SK-N-MC (cell line): ENCODE results near the gene ARHGEF28.
A peak's percentile ranks its signal among the peaks of the same experiment; 100 is the strongest.

Experiments used
- DNase-seq: peaks from one replicate; pipeline ENCODE4 v3.0.0-alpha.2; 2011; ENCODE audit warnings: low read depth, low spot score
- H3K27ac ChIP-seq: fragments of 200-600 bp; sonication (generic); 2 replicates; pipeline ENCODE4 v1.5.1; 2016; ENCODE audit warnings: mixed run types
- H3K36me3 ChIP-seq: fragments of 200-600 bp; sonication (generic); 2 replicates; pipeline ENCODE4 v1.6.1; 2017; ENCODE audit warnings: antibody characterized with exemption, low read length, mixed read lengths; ENCODE audit not compliant: insufficient read depth
- H3K4me3 ChIP-seq: fragments of 200-600 bp; sonication (generic); 2 replicates; pipeline ENCODE4 v1.5.1; 2016
- H3K9ac ChIP-seq: fragments of 200-600 bp; sonication (generic); 2 replicates; pipeline ENCODE4 v1.8.0; 2017; ENCODE audit warnings: mixed run types, mixed read lengths; ENCODE audit not compliant: insufficient read length
- H3K9me3 ChIP-seq: fragments of 200-600 bp; sonication (generic); 2 replicates; pipeline ENCODE4 v1.6.1; 2017; ENCODE audit warnings: low read depth, mild to moderate bottlenecking, antibody characterized with exemption, low read length, moderate library complexity, mixed read lengths
- EZH2 ChIP-seq: fragments of 200-600 bp; sonication (generic); IDR thresholded peaks from one replicate; pipeline ENCODE4 v1.6.1; 2017; ENCODE audit warnings: antibody characterized with exemption
- FOXP2 ChIP-seq: optimal IDR thresholded peaks from 2 replicates; pipeline ENCODE3; 2011; ENCODE audit warnings: mild to moderate bottlenecking, moderate library complexity; ENCODE audit not compliant: insufficient read depth; ENCODE audit errors: extremely low read length, control extremely low read depth
- POLR2AphosphoS5 ChIP-seq: IDR thresholded peaks from 2 replicates; pipeline ENCODE4 v1.6.1; 2012; ENCODE audit warnings: mild to moderate bottlenecking, low read depth, low read length, borderline replicate concordance

ARHGEF28 gene

DNA sequence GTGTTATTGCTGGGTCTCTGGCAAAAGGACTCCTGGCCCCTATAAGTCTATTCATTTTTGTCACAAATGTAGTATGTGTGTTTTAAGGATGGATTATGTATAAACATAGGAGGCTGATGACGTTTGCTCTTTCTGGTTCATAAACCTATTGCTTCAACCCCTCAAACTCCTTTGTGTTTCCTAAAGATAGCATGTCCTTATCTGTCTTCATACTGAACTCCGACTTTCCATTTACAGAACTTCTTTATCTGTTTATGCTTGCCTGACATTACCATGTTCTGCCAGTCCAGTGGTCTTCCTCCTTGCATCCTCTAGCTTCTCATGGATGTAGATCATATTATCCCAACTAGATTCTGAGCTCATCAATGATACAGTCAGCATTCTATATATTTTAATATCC, 46.1 kb downstream of the ARHGEF28 start:
- H3K9me3 ChIP-seq, result no peaks in the 10 kb centered on the region
- H3K27ac ChIP-seq, result no peak overlapping the region
- no peak overlapping the region for H3K9ac ChIP-seq
- DNase-seq, result no peak
- no peak for TF ChIP-seq POLR2AphosphoS5
- no peak for TF ChIP-seq EZH2
- no peak for TF ChIP-seq FOXP2
- H3K4me3 ChIP-seq, result no peak overlapping the region
- H3K36me3 ChIP-seq, result no peaks in the 10 kb centered on the region

DNA sequence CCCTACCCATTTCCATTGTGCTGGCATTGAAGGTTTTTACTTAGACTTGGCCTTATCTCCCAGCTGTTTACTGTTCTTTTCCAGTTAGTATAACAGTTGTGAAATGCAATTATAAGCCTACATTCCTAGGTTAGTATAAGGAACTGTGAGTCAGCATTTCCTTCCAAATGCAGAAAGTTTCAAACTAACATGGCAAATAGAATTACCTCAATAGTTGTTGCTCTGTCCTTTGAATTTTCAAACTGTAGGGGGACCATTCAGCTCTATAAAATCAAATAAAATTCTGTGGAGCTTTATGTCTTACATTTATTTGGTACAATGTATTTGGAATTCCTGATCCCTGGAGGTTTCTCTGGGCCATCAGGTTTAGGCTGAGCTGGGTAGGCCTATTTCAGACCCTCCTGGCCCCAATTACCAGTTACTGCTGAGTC, 47.2 kb downstream of the ARHGEF28 start:
- no peak for TF ChIP-seq POLR2AphosphoS5
- TF ChIP-seq FOXP2, result no peak
- TF ChIP-seq EZH2, result no peak
- Histone ChIP-seq H3K9me3 (no peaks in the 10 kb centered on the region), H3K27ac (peak overlapping the region; percentile 69), H3K4me3 (no peak overlapping the region), H3K9ac (no peak overlapping the region), H3K36me3 (no peaks in the 10 kb centered on the region)
- no peak for DNase-seq

DNA sequence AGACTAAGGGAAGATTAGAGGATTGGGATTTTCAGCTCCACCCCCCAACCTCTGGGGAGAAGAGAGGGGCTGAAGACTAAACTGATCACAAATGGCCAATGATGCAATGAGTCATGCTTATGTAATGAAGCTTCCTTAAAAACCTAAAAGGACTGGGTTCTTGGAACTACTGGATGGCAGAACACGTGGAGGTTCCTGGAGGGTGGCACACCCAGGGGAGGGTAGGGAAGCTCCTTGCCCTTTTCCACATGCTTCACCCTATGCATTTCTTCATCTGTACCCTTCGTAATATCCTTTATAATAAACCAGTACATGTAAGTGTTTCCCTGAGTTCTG, 48.6 kb downstream of the ARHGEF28 start:
- H3K9ac ChIP-seq, result no peak overlapping the region
- no peaks in the 10 kb centered on the region for H3K36me3 ChIP-seq
- H3K4me3 ChIP-seq, result no peak overlapping the region
- no peak for DNase-seq
- H3K9me3 ChIP-seq, result no peaks in the 10 kb centered on the region
- H3K27ac ChIP-seq, result no peak overlapping the region
- TF ChIP-seq POLR2AphosphoS5 (no peak), EZH2 (no peak), FOXP2 (no peak)

DNA sequence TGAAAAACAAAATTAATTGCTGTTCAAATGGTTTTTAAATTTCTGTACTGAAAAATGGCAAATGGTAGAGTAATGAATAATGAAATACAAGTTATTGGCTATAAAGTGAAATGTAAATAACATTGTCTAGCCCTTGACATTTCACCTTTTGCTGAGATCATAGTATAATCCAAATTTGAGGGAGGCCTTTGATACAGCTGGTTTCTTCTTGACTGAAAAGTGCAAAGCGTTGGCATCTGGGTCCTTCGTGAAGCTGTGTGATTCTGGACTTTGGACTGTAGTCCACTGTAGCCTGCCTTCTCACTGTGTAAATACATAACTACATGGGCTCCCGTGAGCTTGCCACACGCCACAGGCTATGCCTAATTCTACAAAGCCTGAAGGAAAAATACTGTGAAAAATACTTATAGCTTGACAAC, 52.3 kb downstream of the ARHGEF28 start:
- Histone ChIP-seq H3K36me3 (no peaks in the 10 kb centered on the region), H3K9me3 (no peaks in the 10 kb centered on the region), H3K27ac (no peak overlapping the region), H3K9ac (no peak overlapping the region), H3K4me3 (no peak overlapping the region)
- no peak for DNase-seq
- TF ChIP-seq FOXP2 (no peak), POLR2AphosphoS5 (no peak), EZH2 (no peak)

DNA sequence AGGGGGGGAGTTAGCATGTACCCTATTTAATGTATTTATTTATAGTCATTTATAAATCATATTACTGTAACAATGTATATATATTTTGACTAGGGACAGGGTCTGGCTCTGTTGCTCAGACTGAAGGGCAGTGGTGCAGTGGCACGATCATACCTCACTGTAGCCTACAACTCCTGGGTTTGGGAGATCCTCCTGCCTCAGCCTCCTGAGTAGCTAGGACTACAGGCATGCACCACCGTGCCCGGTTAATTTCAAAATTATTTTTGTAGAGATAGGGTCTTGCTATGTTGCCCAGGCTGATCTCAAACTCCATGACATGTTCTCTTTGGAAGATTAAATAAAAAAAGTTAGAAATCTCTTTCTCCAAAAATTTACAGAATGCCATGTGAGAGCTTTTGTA, 52.8 kb downstream of the ARHGEF28 start:
- Histone ChIP-seq H3K9ac (no peak overlapping the region), H3K9me3 (no peaks in the 10 kb centered on the region), H3K27ac (no peak overlapping the region), H3K4me3 (no peak overlapping the region), H3K36me3 (no peaks in the 10 kb centered on the region)
- no peak for DNase-seq
- no peak for TF ChIP-seq FOXP2
- TF ChIP-seq POLR2AphosphoS5, result no peak
- TF ChIP-seq EZH2, result no peak

DNA sequence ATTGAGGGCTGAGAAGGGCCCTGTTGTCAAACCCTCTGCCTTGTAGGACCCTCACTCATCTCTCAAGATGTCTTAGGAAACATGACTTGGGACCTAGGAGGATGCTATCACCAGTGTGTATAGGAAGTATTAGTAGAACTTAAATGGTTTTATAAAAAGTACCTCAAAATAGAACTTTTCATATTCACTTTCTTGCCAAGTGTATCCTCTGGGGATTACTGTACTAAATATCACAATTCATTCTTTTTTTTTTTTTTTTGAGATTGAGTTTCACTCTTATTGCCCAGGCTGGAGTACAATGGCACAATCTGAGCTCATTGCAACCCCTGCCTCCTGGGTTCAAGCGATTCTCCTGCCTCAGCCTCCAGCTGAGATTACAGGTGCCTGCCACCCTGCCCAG, 56.2 kb downstream of the ARHGEF28 start:
- TF ChIP-seq POLR2AphosphoS5 (no peak), EZH2 (no peak), FOXP2 (no peak)
- Histone ChIP-seq H3K9me3 (no peaks in the 10 kb centered on the region), H3K36me3 (no peaks in the 10 kb centered on the region), H3K4me3 (no peak overlapping the region), H3K27ac (no peak overlapping the region), H3K9ac (no peak overlapping the region)
- DNase-seq, result no peak

DNA sequence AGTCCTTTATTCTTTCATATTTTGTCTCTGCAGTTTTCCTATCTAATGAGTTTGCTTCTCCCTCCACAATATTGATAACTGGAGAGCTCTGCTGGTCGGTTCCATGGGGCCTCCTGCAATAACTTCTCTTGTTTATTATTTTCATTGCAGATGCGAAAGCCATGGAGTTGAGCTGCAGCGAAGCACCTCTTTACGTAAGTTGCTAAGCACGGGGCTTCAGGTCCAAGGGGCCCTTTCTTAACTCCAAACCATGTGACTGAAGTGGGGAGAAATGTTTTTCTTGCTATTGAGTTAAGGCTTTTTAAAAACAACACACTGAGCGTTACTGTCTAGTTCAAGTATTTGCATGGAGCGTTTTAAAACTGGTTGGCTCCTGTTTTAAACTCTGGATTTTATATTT, 58.7 kb downstream of the ARHGEF28 start:
- no peak for DNase-seq
- no peak overlapping the region for H3K27ac ChIP-seq
- H3K4me3 ChIP-seq, result no peak overlapping the region
- no peaks in the 10 kb centered on the region for H3K9me3 ChIP-seq
- H3K9ac ChIP-seq, result no peak overlapping the region
- TF ChIP-seq FOXP2 (no peak), EZH2 (no peak), POLR2AphosphoS5 (no peak)
- no peaks in the 10 kb centered on the region for H3K36me3 ChIP-seq

DNA sequence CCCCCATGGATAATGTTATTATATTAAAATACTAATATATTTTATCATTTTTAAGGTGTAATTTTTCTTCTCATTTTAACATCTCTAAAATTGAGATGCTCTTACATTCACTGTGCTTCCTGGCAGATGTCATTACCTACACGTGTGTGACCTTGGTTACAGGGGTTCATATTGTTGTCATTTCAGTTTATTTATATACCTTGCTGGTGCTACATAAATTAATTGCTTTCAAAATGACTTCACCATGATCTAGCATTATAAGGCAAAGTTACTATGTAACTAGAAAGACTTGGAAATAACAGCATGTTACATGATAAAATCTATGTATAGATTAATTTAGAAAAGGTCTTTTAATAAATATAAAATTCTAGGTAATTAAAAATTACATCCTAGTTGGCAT, 60.9 kb downstream of the ARHGEF28 start:
- H3K9ac ChIP-seq, result no peak overlapping the region
- H3K4me3 ChIP-seq, result no peak overlapping the region
- no peaks in the 10 kb centered on the region for H3K9me3 ChIP-seq
- no peak for DNase-seq
- H3K27ac ChIP-seq, result no peak overlapping the region
- no peaks in the 10 kb centered on the region for H3K36me3 ChIP-seq
- TF ChIP-seq POLR2AphosphoS5 (no peak), FOXP2 (no peak), EZH2 (no peak)

DNA sequence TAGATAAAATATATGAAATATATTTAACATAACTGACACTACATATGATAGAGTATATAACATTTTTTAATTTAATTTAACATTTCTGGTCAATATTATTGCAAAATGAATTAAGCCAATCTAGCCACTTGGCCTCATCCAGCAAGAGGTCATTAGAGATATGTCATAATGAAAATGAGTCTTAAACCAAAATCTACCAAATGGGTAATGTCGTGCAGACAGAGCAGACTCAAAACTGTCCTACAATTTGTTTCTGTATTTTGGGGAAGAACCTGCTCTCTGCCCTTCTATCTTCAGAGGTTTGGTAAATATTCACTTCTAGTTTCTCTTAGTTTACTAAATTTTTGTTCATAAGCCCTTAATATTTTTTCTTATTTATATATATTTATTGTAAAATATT, 61.4 kb downstream of the ARHGEF28 start:
- H3K36me3 ChIP-seq, result no peaks in the 10 kb centered on the region
- no peak overlapping the region for H3K9ac ChIP-seq
- DNase-seq, result no peak
- H3K9me3 ChIP-seq, result no peaks in the 10 kb centered on the region
- TF ChIP-seq EZH2, result no peak
- TF ChIP-seq FOXP2, result no peak
- TF ChIP-seq POLR2AphosphoS5, result no peak
- H3K27ac ChIP-seq, result no peak overlapping the region
- H3K4me3 ChIP-seq, result no peak overlapping the region
